Measurements from ENCODE around the gene B4GALNT2. TPM values are rescaled to one million over a fixed set of nuclear protein-coding genes. Genes with fewer than 3 reads are reported as not detected.

Gene B4GALNT2
- total and polyA plus RNA-seq, 2 of the 8 experiments (the other 6 are each of a cell fraction or from before 2014, with no cell fraction given) = not detected

DNA sequence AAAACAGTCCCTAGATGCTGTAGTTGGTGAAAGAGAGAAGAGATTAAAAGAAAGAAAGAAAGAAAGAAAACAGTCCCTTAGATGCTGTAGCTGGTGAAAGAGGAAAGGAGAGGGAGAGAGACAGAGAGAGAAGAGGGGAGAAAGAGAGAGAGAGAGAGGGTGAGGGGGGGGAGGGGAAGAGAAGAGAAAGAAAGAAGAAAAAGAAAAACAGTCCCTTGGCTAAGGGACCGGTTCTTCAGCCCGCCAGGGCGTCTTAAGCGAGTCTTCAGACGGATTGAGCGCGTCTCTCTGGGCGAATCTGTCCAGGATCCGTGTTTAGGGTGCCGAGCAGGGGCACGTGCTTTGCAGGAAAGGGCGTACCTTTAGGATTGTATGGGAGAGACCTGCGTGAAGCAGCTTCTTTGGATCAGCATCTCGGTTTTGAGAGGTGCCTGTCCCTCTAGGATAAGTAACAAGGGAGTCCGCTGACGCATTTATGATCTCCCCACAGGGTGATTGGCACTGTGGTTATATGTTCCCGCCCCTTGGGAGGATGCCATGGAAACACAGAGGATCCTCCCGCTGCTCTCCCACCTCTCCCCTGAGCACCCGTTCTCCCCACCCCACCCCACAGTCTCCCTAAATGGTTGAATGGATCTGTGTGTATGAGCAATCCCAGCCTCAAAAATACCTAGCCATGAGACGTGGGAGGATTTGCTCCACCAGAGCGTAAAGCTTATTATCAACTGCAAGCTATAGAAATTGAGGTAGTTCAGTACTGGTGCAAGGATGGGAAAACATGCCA, 61.1 kb downstream of the B4GALNT2 start (continued):
- TF ChIP-seq CBX8 (IDR thresholded peaks at IDR 0.05; ENCODE audit: borderline replicate concordance, low read depth, low read length) = no peak
- TF ChIP-seq ASH2L (IDR thresholded peaks at IDR 0.05; ENCODE audit: low read length) = peak; percentile 44
- peak in 1 of 2 experiments; percentile 64; a peak in 1 of 4 replicates for TF ChIP-seq SIN3A (conservative IDR thresholded peaks at IDR 0.05 in 1 of 2, IDR thresholded peaks at IDR 0.05 in 1 of 2; ENCODE audit: low read depth in 1 of 2, low read length in 2 of 2)
- no peak for TF ChIP-seq SP2 (IDR thresholded peaks at IDR 0.05; ENCODE audit: low read length)
- TF ChIP-seq POLR2A (IDR thresholded peaks at IDR 0.05; ENCODE audit: control extremely low read depth in 1 of 2, low read depth in 2 of 2, low read length in 2 of 2) = no peak; a peak in 1 of 3 replicates
- TF ChIP-seq, protein P1, sequence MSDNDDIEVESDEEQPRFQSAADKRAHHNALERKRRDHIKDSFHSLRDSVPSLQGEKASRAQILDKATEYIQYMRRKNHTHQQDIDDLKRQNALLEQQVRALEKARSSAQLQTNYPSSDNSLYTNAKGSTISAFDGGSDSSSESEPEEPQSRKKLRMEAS (IDR thresholded peaks at IDR 0.05) = peak; percentile 80
- no peak for TF ChIP-seq CEBPB (IDR thresholded peaks at IDR 0.05; ENCODE audit: low read depth, low read length)
- TF ChIP-seq SIX5 (IDR thresholded peaks at IDR 0.05; ENCODE audit: low read depth, low read length) = no peak
- TF ChIP-seq SUZ12 (IDR thresholded peaks at IDR 0.05; ENCODE audit: low read length) = no peak
- TF ChIP-seq, protein P2, sequence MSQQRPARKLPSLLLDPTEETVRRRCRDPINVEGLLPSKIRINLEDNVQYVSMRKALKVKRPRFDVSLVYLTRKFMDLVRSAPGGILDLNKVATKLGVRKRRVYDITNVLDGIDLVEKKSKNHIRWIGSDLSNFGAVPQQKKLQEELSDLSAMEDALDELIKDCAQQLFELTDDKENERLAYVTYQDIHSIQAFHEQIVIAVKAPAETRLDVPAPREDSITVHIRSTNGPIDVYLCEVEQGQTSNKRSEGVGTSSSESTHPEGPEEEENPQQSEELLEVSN (IDR thresholded peaks at IDR 0.05) = peak; percentile 21; the same call in 1 of the 2 replicates
- TF ChIP-seq TEAD4 (IDR thresholded peaks at IDR 0.05; ENCODE audit: low read depth, low read length) = no peak
- TF ChIP-seq SP4 (IDR thresholded peaks at IDR 0.05; ENCODE audit: low read length) = no peak
